HG03460 (cell line): ENCODE results near the gene BCL11B.

Source experiments
- ATAC-seq: cut with Tn5 transposase; IDR thresholded peaks from one replicate; pipeline ENCODE4 v1.9.1; 2021; ENCODE audit not compliant: unreplicated experiment

BCL11B gene

DNA sequence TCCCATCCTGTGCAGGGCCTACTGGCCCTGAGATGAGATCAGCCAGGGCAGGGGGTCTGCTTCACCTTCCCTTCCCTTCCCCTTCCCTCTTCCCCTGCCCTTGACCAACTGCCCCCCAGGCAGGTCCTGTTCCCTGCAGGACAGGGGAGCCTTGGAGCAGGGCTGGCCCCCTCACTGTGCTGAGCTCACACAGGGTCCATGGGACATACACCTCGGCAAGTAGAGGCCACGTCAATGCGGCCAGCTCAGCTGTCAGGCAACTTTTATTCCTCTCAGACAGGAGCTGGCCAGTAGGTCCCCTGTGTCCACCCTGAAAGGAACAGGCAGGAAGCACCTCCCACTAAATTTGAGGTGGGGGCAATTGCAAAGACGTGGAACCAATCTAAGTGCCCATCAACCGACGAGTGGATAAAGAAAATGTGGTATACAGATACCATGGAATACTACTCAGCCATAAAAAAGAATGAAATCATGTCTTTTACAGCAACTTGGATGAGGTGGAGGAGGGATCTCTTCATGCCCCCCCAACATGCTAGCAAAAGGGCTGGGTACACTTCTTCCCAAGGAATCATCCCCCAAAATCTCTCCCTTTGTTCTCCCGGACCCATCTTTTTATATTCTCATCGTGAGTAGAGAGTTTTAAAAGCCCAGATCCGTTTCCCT, 148.7 kb downstream of the BCL11B start:
- no peak for ATAC-seq

DNA sequence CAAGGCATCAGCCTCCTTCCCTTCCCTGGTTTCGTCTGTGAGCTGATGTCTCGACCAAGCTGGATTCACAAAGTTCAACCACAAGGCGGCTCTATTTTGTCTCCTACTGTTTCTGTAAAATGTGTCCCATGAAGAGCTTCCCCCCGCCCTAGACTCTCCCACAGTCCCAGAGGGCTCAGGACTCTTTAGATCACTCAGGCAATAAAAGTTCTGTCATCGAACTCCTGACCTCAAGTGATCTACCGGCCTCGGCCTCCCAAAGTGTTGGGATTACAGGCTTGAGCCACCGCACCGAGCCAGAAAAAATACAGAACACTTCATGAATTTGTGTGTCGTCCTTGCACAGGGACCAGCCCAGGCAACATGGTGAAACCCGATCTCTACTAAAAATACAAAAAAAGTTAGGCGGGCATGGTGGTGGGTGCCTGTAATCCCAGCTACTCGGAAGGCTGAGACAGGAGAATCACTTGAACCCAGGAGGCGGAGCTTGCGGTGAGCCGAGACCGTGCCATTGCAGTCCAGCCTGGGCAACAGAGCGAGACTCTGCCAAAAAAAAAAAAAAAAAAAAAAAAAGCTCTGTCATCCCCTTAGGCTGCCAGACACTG, 149.4 kb downstream of the BCL11B start:
- ATAC-seq, result no peak

DNA sequence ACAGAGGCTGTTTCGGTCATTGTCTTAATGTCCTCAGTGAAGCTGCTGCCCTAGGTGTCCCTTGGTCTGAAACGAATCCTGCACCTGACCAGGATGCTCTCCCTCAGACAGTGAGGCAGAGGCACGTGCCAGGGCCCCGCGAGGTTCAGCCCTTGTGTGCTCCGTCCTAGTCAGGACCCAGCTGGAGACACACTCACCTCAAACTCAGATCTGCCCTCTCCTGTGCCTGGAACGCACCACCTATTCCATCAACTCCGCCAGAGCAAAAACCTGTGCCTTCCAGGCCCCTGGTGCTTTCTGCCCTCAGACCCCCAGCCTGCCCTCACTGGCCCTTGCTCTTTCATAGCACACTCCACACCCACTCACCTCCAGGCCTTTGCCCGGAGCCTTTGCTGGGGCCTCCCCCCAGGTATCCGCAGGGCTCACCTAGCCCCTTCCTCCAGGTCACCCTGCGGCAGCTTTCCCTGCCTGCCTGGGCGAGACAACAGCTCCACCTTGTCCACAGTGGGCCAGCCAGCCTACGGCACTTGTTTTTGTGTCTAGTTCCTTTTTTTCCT, 150.6 kb downstream of the BCL11B start:
- ATAC-seq, result no peak

DNA sequence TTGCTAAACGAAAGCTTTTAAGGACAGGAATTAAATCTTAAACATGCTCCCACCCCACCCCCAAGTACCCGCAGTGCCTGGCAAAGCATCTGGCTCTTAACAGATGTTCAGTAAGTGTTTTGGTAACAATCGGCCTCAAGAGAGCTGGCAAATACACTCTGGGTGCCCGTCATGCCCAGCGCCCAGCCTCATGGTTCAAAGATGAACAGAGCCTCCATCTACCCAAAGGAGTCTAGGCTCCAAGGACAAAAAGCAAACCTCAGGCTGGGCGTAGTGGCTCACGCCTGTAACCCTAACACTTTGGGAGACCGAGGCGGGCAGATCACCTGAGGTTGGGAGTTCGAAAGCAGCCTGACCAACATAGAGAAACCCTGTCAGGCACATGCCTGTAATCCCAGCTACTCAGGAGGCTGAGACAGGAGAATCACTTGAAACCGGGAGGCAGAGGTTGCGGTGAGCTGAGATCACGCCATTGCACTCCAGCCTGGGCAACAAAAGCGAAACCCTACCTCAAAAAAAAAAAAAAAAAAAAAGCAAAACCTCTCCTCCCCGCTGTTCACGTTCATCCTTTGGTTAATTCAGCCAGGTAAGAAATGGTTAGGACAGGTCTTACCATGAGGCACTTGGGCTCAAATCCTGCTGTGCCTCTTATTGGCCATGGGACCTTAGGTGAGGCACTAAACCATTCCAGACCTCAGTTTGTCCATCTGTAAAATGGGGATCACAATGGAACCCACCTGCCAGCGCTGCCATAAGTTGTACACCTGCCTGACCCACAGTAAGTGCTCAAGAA, 151.3 kb downstream of the BCL11B start:
- no peak for ATAC-seq

GRCh38 chr14:99119554-99120525, 152.2 kb downstream of the BCL11B start:
- ATAC-seq, result no peak
